ENCODE results near the gene HLA-DPA1.
"Not testable (repeated sequence)": the region's sequence is repeated elsewhere in the genome, so short reads cannot be mapped to it uniquely, and the experiment has no call there.

HLA-DPA1 gene

DNA sequence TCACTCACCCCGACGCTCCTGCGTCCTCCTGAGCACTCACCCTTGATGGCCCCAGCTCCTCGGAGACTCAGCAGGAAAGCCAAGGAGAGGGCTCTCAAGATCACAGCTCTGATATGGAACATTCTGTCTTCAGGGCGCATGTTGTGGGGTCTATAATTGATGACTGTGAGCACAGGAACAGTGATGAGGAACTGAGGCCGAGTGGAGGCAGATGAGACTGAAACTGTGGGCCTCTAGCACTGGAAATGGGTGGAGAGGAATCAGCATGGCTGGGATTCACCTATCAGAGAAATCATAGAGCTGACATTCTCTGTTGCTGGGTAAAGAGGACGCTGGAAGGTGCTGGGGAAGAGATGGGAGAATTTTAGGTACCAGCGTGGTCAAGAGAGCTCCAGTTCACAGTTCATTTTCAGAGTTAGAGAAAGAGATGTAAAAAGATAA lies at the start of gene HLA-DPA1:
Gene HLA-DPA1 (minus strand): TSS at position 219 of the 441 bp plus-strand sequence.
- DNase-seq: peak; percentile 44

DNA sequence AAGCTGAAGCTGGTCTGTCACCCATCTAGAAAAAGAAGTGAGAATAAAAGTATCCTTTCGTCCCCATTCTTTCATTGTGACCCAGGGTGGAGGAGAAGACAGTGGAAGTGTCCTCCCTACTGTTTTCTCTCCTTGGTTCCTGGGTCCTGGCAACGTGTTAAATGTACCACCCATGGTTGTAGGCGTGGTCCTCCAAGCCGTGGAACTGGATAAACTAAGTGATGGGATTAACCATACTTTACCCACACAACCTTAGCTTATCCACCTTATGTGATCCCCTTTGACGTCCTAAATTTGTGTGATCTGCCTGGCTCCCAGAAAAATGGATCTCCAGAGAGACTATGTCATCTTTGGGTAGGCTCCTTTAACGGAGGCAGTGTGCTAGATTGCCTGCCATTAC lies 49.7 kb upstream of the HLA-DPA1 start:
- no peak for DNase-seq

DNA sequence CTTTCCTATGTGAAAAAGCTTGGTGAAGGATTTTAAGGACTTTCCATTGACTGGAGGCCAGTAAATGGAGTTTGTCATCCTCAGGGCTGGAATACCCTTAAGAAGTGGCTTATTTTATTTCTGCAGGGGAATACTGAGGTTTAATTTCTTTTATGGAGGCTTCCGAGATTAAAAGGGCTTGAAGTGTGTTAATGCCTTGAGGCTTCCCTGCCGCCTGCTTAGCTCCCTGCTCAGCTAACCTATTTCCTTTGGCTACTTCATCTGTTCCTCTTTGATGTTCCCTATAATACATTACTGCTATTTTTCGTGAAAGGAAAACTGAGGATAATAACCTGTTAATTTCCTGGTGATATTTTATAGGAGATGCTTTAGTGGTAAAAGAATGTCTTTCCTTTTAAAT lies 46.6 kb upstream of the HLA-DPA1 start:
- DNase-seq: no peak

DNA sequence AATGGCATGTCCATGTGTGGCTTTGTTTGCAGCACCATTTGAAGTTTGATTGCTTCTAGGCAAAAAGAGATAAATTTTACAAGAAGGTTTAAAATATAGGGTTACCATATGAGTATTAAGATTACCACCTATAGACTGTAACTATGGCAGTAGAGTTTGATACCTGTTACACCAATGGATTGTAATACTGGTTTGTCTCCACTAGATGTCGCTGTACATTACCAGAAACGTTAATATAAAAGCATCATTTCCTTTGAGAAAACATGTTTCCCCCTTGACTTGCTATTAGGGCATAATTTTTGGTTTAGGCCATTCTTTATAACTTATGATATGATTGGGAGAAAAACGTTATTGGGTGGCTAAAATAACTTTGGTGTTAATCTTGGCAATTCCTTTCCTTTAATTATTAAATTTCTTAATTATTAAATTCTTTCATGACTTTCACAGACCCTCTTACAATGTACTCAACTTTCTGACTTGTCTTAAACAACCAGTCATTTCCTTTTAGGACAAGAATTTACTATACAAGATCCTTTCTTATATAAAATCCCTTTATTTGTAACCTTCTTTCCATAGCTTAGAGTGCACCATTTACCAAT lies 45.2 kb upstream of the HLA-DPA1 start:
- peak; percentile 9 for DNase-seq

DNA sequence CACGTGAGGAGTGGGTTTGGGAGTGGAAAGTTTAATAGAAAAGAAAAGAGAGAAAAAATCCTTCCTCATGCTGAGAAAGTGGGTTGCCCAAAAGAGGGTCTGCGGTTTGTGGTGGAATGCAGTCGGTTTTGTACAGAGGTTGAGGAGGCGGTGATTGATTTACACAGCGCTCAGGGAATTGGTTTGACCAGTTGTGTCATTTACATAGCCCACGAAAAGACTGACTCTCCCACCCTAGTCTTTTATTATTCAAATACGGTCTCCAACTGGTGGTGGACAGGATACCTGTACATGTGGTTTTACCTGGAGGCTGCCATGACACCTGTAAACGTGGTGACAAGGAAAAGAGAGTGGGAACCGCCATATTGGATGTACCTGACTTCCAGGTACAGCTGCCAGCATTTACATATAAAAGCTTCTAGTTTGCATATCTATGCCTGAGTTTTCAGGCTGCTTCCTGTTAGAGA lies 44.4 kb upstream of the HLA-DPA1 start:
- DNase-seq: no peak

DNA sequence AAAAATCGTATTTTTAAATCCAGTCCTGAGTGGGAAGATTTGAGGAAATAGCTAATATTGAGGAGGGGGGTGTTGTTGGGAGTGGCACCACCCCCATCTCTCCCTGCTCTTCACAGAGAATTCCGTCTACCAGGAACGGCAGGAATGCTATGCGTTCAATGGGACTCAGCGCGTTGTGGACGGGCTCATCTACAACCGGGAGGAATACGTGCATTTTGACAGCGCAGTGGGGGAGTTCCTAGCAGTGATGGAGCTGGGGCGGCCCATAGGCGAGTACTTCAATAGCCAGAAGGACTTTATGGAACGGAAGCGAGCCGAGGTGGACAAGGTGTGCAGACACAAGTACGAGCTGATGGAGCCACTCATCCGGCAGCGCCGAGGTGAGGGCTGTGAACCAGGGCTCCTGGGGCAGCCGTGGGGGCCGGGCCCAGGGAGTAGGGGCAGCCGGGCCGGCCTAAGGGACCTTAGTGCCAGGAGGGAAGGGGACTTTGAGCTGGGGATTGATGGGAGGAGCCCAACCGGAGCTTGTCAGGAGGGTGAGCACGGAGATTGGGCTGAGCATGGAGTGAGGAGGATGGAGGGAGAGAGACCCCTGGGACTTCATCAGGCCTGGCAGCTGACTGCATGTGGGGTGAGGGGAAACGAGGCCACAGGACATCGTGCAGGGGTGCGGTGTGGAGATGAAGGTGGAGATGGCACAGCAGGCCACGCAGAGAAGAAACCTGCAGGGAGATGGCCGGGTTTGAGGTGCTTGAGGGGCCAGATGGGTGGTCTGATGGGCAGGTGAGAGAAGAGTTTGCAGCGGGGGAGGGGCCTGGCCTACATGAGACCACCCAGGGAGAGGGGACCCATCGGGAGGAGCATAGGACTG lies 43.6 kb upstream of the HLA-DPA1 start:
- DNase-seq: no peak

DNA sequence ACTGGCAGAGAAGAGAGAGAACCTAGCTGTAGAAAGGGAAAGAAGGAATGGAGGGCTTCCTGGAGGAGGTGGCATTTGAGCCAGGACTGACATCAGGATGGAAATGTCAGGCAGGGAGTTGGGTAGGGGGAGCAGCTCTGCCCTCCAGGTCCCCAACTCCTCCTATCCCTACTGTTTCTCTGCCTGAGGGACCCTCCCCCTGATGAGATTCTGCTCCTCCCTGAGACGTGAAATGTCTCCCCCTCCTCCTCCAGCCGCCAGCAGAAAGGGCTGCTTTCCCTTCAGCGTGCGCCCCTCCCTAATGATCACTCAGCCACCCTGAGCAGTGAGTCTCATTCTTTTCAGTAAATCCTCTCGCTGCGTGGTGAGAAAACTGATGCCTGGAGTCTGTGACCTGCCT lies 43.0 kb upstream of the HLA-DPA1 start:
- DNase-seq: no peak

DNA sequence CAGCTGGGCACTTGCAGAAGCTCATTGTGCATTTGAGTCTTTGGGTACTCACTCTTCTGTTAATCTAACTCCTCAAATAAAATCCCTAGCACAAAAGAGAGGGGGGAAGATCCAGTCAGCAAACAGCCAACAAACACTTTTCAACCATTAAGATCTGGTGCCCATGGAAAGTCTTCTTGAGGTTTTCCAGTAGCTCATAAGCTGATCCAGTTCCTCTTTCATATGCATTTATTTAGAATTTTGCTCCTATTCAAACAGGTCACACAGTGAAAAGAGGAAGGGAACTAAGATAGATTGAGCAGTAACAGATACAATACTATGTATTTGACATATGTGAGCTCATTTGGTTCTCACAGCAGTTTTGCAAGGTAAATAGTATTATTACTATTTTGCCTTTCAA lies 41.0 kb upstream of the HLA-DPA1 start:
- no peak for DNase-seq

DNA sequence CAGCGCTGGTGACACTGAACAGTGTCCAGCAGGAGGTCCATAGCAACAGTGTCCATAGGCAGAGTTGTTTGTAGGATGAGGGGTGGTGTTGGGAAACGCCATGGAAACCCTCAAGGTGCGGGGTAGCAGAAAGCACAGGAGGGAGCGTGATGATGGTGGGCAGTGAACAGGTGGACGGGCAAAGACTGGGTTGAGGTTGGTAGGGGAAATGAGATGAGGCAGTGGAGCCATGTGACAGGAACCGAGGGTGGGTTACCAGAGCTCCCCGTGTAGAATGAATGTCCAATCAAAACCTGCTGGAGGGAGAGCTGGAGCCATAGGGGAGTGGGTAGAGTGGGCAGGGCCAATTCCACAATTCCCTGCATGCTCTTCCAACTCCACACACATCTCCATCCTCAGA lies 40.3 kb upstream of the HLA-DPA1 start:
- no peak for DNase-seq

DNA sequence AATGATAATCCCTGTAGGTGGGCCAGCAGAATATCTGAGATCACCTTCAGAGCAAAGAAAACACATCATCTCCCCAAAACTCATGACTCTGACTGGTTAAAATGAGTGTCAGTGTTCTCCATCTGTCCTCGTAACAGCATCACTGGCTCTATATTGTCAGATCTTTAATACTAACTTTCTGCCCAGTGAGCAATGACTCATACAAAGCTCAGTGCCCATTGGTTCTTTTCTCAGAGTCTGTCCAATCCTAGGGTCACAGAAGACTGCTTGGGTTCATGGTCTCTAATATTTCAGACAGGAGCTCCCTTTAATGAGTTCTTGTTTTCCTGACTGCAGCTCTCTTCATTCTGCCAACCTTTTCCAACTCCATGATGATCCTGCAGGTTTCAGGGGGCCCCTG lies 38.7 kb upstream of the HLA-DPA1 start:
- DNase-seq: peak; percentile 20

DNA sequence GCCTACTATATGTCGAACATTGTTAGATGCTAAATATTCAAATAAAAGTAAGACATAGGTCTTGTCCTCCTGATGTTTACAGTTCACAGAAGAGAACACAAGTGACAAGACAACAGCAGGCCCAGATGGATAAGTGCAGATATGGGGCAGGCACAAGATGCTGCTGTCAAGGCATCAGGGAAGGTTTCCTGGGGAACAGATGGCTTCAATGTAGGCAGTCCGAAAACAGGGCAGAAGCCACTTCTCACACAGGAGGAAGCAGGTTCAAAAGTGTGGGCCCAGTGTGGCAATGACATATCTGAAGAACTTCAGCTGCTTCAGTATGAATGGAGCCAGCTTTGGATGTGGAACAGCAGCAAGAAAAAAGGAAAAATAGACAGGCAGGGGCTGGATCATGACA lies 34.9 kb upstream of the HLA-DPA1 start:
- DNase-seq: no peak

DNA sequence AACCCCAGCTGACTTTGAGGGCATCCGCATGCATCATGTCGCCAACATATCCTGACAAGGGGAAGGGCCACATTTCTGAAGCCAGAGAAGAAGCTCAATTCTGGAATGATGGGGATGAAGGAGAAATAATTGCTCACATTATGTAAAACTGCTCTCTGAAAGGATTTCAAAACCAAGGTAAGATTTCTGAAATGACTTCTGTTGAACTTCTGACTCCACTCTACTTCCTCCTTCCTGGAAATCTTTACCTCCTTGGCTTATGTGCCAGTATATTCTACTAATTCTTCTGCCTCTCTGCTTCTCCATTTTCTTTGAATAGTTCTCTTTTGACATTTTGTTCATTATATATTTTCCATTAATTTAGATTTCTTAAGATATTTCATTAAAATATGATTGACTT lies 34.2 kb upstream of the HLA-DPA1 start:
- DNase-seq: no peak

DNA sequence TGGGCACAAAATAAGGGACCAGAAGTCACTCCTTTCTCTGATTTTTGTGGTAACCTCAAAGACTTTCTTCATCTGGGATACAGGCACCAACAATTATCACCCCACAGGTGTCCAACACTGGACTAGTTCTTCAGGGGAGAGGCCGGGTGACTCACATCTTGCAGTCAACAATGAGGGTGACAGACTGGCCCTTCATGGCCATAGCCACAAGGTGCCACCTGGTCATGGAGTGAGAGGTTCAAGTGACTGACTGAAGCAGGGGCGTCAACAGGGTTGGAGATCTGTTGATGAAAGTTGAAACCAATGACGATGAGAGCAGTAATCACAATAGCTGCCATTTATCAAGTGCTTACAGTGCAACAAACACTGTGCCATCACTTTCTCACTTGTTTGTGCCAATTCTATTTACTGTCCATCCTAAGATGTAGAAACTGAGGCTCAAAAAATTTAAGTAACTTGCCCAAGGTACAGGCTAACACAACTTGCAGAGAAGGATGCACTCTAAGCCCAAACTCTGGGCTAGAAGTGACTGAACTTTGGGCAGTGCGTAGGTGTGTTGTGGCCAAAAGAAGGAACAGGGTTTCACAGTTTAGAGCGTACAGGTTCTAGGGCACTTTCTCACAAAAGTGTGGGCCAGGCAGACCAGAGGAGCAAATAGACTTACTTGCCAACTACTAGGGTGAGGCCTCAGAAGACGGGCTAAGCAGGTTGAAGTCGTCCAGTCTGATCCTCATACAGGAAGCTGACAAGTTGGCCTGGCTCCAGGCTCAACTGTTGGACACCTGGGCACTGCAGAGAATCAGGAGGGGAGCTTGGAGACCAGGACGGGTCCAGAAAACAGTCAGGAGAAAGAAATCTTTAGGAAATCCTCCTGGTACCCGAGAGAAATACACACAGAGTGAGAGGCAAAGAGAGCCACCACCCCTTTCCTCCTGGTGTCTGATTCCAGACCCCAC lies 32.7 kb upstream of the HLA-DPA1 start:
- no peak for DNase-seq

DNA sequence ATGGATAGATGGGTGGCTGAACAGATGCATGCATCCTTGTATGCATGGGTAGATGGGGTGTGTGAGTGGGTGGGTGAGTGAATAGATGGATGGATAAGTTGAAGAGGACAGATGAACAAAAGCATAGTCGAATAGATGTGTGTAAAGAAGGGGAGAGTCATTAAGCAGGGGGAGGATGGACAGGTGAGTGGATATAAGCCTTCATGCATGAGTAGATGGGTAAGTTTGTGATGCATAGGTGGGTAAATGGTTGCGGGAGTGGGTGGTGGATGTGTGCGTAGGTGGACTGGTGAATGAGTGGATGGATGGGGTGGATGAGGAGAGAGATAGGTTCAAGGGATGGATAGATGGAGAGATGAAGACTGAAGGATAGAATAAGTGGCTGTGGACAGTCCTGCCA lies 31.9 kb upstream of the HLA-DPA1 start:
- DNase-seq: no peak

DNA sequence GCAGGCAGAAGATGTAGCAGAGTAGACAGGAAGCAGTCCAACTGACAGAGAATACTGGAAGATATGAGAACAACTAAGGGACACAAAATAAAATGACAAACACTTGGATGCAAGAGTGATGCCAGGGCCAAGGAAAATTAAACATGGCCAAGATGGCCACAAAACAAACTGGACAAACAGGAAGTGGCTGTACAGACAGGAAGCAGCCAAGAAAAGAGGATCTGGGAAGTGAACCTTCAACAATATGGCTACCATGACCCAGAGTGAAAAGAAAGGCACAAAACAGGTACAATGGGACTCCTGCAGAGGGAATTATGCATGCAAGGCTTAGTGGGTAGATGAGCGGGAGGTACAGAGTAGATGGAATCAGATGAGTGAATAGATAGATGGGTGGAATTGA lies 31.4 kb upstream of the HLA-DPA1 start:
- DNase-seq: no peak

DNA sequence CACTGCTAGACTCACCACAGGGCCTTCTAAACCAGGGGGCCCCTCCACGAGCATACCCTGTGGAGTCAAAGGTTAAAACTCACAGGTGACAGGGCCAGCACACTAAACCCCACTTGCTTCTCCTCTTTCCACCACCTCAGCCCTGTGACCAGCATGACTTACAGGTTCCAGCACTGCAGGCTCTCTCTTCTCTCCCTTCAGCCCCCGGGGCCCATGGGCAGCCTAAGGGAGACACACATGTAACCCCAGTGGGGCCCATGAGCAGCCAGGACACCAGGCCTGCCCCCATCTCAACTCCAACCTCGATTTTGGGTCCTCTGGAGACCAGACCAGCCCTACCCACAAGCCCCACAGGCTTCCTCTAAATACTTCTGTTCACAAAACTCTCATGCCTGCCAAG lies 30.3 kb upstream of the HLA-DPA1 start:
- no peak for DNase-seq

DNA sequence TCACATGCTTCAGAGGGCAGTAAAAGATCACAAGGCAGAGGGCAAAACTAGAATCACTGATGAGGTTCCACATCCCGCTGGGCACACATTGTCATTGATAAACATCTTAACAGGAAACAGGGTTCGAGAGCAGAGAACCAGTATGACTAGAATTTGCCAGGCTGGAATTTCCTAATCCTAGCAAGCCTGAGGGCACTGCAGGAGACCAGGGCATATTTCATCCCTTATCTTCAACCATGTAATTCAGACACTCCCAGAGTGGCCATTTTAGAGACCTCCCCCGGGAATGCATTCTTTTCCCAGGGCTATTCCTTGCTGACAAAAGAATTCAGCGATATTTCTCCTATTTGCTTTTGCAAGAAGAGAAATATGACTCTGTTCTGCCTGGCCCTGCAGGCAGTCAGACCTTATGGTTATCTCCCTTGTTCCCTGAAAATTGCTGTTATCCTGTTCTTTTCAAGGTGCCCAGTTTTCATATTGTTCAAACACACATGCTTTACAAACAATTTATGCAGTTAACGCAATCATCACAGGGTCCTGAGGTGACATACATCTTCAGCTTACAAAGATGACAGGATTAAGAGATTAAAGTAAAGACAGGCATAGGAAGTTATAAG lies 27.8 kb upstream of the HLA-DPA1 start:
- not testable (repeated sequence) for DNase-seq

DNA sequence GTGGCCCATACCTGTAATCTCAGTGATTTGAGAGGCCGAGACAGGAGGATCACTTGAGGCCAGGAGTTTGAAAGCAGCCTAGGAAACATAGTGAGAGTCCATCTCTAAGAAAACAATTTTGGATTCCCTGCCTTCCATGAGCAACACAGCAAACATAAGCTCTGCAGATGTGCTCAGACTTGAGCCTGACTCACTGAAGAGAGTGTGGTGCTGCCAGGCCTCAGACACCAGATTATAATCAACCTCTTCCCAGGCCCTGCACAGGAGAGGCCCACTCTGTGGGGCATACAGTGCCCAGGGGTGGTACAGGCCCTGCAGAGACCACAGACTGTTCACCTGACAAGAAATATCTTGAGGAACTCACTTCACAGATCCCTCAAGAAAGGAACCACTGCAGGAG lies 22.2 kb upstream of the HLA-DPA1 start:
- no peak for DNase-seq

DNA sequence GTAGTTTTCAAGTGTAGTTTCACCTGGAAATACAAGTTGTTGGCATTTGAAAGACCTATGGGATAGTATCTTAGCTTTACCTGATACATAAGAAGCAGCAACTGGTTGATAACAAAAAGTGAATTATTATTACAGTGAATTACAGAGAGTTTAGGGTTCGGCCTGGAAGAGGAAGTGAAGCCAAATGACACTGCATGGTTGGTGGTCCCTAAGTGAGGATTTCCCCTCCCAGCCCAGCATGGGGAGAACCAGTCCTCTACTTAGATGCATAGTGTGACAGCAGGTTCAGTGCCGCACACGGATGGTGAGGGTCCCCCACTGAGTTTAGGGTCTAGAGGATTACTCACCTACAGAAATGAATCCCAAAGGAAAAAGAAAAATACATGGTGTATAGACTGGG lies 20.4 kb upstream of the HLA-DPA1 start:
- no peak for DNase-seq

DNA sequence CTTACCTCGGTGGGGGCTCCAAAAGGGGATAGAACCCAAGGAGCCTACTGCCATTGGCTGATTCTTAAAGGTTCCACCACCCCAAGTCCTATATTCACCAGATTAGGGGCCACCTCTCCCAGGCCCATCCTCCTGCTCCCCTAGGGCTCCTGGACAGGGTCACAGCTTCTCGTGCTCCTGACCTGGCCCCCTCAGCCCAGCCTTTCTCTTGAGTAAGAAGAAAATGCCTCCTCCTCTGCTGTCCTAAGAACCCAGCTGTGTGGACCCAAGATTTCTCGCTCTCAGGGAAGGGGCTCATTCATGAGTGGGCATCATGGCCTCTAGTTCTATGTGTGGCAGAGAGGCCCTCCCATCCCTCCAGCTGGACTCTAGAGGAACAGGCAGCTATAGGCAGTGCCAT lies 18.9 kb upstream of the HLA-DPA1 start:
- DNase-seq: no peak

DNA sequence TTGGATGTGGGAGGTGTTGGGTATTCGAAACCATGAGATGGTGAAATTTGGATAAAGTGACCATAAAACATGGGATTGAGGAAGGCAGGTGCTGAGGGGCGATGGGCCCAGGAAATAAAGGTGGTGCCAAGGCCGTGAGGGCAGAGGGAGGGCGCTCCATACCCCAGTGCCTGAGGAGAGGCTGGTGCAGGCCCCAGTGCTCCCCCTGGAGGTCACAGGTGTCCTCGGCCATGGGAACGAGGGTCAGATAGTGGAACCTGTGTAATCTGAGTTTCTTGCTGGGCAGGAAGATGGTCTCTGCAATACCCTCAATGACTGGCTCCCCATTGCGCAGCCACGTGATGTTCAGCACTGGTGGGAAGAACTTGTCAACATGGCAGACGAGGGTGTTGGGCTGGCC lies 18.5 kb upstream of the HLA-DPA1 start:
- peak; percentile 57 for DNase-seq

DNA sequence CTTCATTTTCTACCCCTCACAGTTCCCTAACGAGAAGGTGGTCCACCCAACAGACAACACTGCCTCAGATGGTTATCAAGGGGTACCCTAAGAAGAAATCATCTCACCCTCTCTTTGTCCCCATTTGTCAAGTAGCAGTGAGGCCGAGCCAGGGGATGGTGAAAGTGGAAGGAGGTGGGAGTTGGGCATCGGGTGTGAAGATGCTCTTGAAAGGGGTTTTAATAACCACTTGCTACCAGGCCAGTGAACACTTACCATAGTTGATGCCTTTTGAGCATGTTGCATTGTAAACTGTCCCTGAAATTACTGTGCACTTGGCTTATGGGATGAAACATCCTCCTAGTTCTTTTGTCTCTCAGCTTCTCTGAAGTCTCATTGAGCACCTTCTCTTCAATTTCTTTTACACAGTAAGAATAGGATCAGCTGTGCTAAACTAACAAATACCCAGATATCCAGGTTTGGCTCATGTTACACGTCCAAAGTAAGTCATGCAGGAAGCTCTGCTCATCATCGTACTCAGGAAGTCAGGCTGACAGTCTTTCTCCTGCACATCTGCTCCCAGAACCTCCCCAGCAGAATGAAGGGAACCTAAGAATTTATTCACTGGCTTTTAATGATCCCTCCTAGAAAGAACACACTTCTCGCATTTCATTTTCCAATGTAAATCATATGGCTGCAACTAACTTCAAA lies 15.6 kb upstream of the HLA-DPA1 start:
- no peak for DNase-seq
